Trophoblast cell (in vitro differentiated cells and primary cell): ENCODE data around the gene MME.

Experiments used
- DNase-seq, 2 donors: peaks; one replicate each; pipeline ENCODE4 v3.0.0-alpha.2; 2016
- H2AFZ ChIP-seq: 2 replicates; pipeline ENCODE4 v1.6.1; 2013; ENCODE audit warnings: low read length, moderate library complexity, mild to moderate bottlenecking; ENCODE audit not compliant: insufficient read depth, poor library complexity
- H2AK5ac ChIP-seq: 2 replicates; pipeline ENCODE4 v1.6.1; 2013; ENCODE audit warnings: mild to moderate bottlenecking, low read length
- H2BK120ac ChIP-seq: 2 replicates; pipeline ENCODE4 v1.6.1; 2013; ENCODE audit warnings: low read length, mild to moderate bottlenecking, moderate library complexity; ENCODE audit not compliant: insufficient read depth, poor library complexity
- H2BK12ac ChIP-seq: 2 replicates; pipeline ENCODE4 v1.6.1; 2013; ENCODE audit warnings: mild to moderate bottlenecking, low read length, moderate library complexity
- H2BK5ac ChIP-seq: 2 replicates; pipeline ENCODE4 v1.6.1; 2013; ENCODE audit warnings: low read length, low read depth, moderate library complexity, mild to moderate bottlenecking; ENCODE audit not compliant: poor library complexity
- H3K14ac ChIP-seq: 2 replicates; pipeline ENCODE4 v1.6.1; 2013; ENCODE audit warnings: mild to moderate bottlenecking, low read length
- H3K18ac ChIP-seq: 2 replicates; pipeline ENCODE4 v1.6.1; 2013; ENCODE audit warnings: mild to moderate bottlenecking, low read length
- H3K23ac ChIP-seq: 2 replicates; pipeline ENCODE4 v1.6.1; 2013; ENCODE audit warnings: low read length
- H3K27ac ChIP-seq: 2 replicates; pipeline ENCODE4 v1.5.1; 2013; ENCODE audit warnings: low read depth, mild to moderate bottlenecking, inconsistent platforms, low read length, moderate library complexity
- H3K27me3 ChIP-seq: 2 replicates; pipeline ENCODE4 v1.6.1; 2013; ENCODE audit warnings: inconsistent platforms, mild to moderate bottlenecking, low read length, moderate library complexity; ENCODE audit not compliant: insufficient read depth
- H3K36me3 ChIP-seq, 2 experiments: 1 replicate in 1 of 2; 2 replicates in 1 of 2; pipeline ENCODE4 v1.6.1; 2013; ENCODE audit warnings: low read length in 2 of 2, mild to moderate bottlenecking in 2 of 2, moderate library complexity in 1 of 2; ENCODE audit not compliant: insufficient read depth in 2 of 2, control insufficient read depth in 1 of 2
- H3K4ac ChIP-seq: 2 replicates; pipeline ENCODE4 v1.6.1; 2013; ENCODE audit warnings: low read depth, mild to moderate bottlenecking, low read length, moderate library complexity
- H3K4me1 ChIP-seq, 2 experiments: 1 replicate in 1 of 2; 2 replicates in 1 of 2; pipeline ENCODE4 v1.6.1; 2013; ENCODE audit warnings: low read length in 2 of 2, mild to moderate bottlenecking in 2 of 2, moderate library complexity in 1 of 2; ENCODE audit not compliant: insufficient read depth in 2 of 2, control insufficient read depth in 1 of 2
- H3K4me2 ChIP-seq: 2 replicates; pipeline ENCODE4 v1.6.1; 2013; ENCODE audit warnings: inconsistent platforms, mild to moderate bottlenecking, low read length, moderate library complexity
- H3K4me3 ChIP-seq: 2 replicates; pipeline ENCODE4 v1.5.1; 2013; ENCODE audit warnings: mild to moderate bottlenecking, low read depth, low read length, inconsistent platforms
- H3K79me1 ChIP-seq: one replicate; pipeline ENCODE4 v1.6.1; 2013; ENCODE audit warnings: low read length
- H3K79me2 ChIP-seq: 2 replicates; pipeline ENCODE4 v1.6.1; 2013; ENCODE audit warnings: low read length, mild to moderate bottlenecking; ENCODE audit not compliant: control insufficient read depth, insufficient read depth, poor library complexity
- H3K9ac ChIP-seq: 2 replicates; pipeline ENCODE4 v1.6.1; 2013; ENCODE audit warnings: mild to moderate bottlenecking, low read length
- H3K9me3 ChIP-seq: 2 replicates; pipeline ENCODE4 v1.6.1; 2013; ENCODE audit warnings: low read depth, mild to moderate bottlenecking, control low read depth, inconsistent platforms, low read length; ENCODE audit not compliant: insufficient read depth
- H4K12ac ChIP-seq: 2 replicates; pipeline ENCODE4 v1.6.1; 2013; ENCODE audit warnings: low read depth, mild to moderate bottlenecking, low read length, moderate library complexity
- H4K8ac ChIP-seq: 2 replicates; pipeline ENCODE4 v1.6.1; 2013; ENCODE audit warnings: low read depth, mild to moderate bottlenecking, low read length, moderate library complexity
- H4K91ac ChIP-seq: one replicate; pipeline ENCODE4 v1.6.1; 2013; ENCODE audit warnings: low read depth, mild to moderate bottlenecking, low read length, moderate library complexity
- WGBS: extraction: QIAGEN DNeasy Blood & Tissue Kit; methylation state at CpG from one replicate; pipeline ENCODE4 v1.1.7; 2013; ENCODE audit warnings: missing lambda C conversion rate; ENCODE audit not compliant: insufficient read length, insufficient coverage; ENCODE audit errors: extremely low coverage; 5-methylcytosine and 5-hydroxymethylcytosine counted together

The MME gene

GRCh38 chr3:155232605-155233004, 152.5 kb downstream of the MME start:
- Histone ChIP-seq H3K79me1 (no peaks in the 10 kb centered on the region), H4K91ac (no peak overlapping the region), H3K4ac (no peak overlapping the region), H3K4me1 (no peaks in the 10 kb centered on the region), H3K79me2 (no peaks in the 10 kb centered on the region), H3K9ac (no peak overlapping the region), H2BK12ac (no peak overlapping the region), H4K12ac (no peak overlapping the region), H2BK120ac (no peak overlapping the region), H3K36me3 (no peaks in the 10 kb centered on the region), H3K14ac (no peak overlapping the region), H2AK5ac (no peak overlapping the region), H3K9me3 (peaks cover 2% of the 10 kb centered on the region), H3K23ac (no peak overlapping the region), H3K27ac (no peak overlapping the region), H3K27me3 (no peaks in the 10 kb centered on the region), H2AFZ (no peak overlapping the region), H3K18ac (no peak overlapping the region), H4K8ac (no peak overlapping the region), H2BK5ac (no peak overlapping the region), H3K4me2 (no peak overlapping the region), H3K4me3 (no peak overlapping the region)
- no CpG with 5 or more reads among the region's 3 CpGs for WGBS
- DNase-seq: peak; percentile 37 to 62

DNA sequence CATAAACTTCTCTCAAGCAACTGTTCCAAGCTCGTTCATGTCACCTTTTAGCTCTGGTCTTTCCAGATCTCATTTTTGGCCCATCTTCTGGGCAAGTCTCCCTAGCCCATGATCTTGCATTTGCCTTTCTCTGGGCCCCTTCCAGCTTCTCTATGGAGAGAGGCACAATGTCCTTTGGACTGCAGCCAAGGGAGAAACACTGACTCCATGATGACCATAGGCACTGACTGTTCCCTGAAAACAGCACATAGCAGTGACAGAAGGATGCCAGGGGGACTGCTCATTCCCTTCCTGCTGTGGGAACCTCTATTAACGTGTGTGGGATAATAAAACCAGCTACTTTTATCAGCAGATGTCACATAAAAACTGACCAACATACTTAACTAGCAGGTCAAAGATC, 153.1 kb downstream of the MME start:
- Histone ChIP-seq H3K9ac (no peak overlapping the region), H3K27ac (no peak overlapping the region), H4K91ac (no peak overlapping the region), H3K4me1 (no peaks in the 10 kb centered on the region), H3K9me3 (peaks cover 2% of the 10 kb centered on the region), H3K4ac (no peak overlapping the region), H3K36me3 (no peaks in the 10 kb centered on the region), H2AK5ac (peak overlapping the region; percentile 11), H4K12ac (no peak overlapping the region), H2BK12ac (peak overlapping the region; percentile 37), H3K79me1 (no peaks in the 10 kb centered on the region), H3K23ac (peak overlapping the region; percentile 97), H3K27me3 (no peaks in the 10 kb centered on the region), H3K4me2 (no peak overlapping the region), H3K14ac (no peak overlapping the region), H3K79me2 (no peaks in the 10 kb centered on the region), H3K4me3 (no peak overlapping the region), H4K8ac (no peak overlapping the region), H2BK120ac (no peak overlapping the region), H3K18ac (no peak overlapping the region), H2AFZ (no peak overlapping the region), H2BK5ac (no peak overlapping the region)
- no peak for DNase-seq
- no CpG with 5 or more reads among the region's 2 CpGs for WGBS
